HG03060 (cell line): ENCODE results near the gene TRIM22.
"Not testable (repeated sequence)": the region's sequence is repeated elsewhere in the genome, so short reads cannot be mapped to it uniquely, and the experiment has no call there.

Source experiments
- ATAC-seq: cut with Tn5 transposase; IDR thresholded peaks from one replicate; pipeline ENCODE4 v1.9.1; 2021; ENCODE audit warnings: low read depth, moderate number of reproducible peaks; ENCODE audit not compliant: unreplicated experiment

Gene TRIM22

GRCh38 chr11:5689551-5689983 lies at the start of gene TRIM22:
Gene TRIM22 (plus strand): TSS chr11:5689790. CDS start chr11:5696233, 6,443 bp downstream.
- ATAC-seq: peak; percentile 92

- ATAC-seq: no peak
Measured at GRCh38 chr11:5639953-5640352, 49.6 kb upstream of the TRIM22 start.

GRCh38 chr11:5643585-5643984 lies 46.0 kb upstream of the TRIM22 start:
- no peak for ATAC-seq

GRCh38 chr11:5646139-5646538 lies 43.5 kb upstream of the TRIM22 start:
- ATAC-seq: no peak

GRCh38 chr11:5655474-5655873 lies 34.1 kb upstream of the TRIM22 start:
- ATAC-seq: no peak

- ATAC-seq: not testable (repeated sequence)
Measured at GRCh38 chr11:5656956-5657355, 32.6 kb upstream of the TRIM22 start.

GRCh38 chr11:5658318-5658717 lies 31.3 kb upstream of the TRIM22 start:
- ATAC-seq: no peak

- ATAC-seq: no peak
Measured at GRCh38 chr11:5663511-5663910, 26.1 kb upstream of the TRIM22 start.

- ATAC-seq: no peak
Measured at GRCh38 chr11:5665051-5665570, 24.5 kb upstream of the TRIM22 start.

GRCh38 chr11:5665746-5666401 lies 23.7 kb upstream of the TRIM22 start:
- ATAC-seq: no peak

- ATAC-seq: no peak
Measured at GRCh38 chr11:5666402-5666793, 23.2 kb upstream of the TRIM22 start.

GRCh38 chr11:5671831-5672230 lies 17.8 kb upstream of the TRIM22 start:
- no peak for ATAC-seq

GRCh38 chr11:5674391-5674790 lies 15.2 kb upstream of the TRIM22 start:
- no peak for ATAC-seq

GRCh38 chr11:5679811-5680210 lies 9.8 kb upstream of the TRIM22 start:
- ATAC-seq: no peak

- ATAC-seq: not testable (repeated sequence)
Measured at GRCh38 chr11:5682890-5683441, 6.6 kb upstream of the TRIM22 start.

- not testable (repeated sequence) for ATAC-seq
Measured at GRCh38 chr11:5683620-5684019, 6.0 kb upstream of the TRIM22 start.

GRCh38 chr11:5684036-5684645 lies 5.4 kb upstream of the TRIM22 start:
- peak; percentile 6 for ATAC-seq

- ATAC-seq: peak; percentile 32
Measured at GRCh38 chr11:5684646-5685362, 4.8 kb upstream of the TRIM22 start, which contains the start of gene TRIM5. Gene TRIM5 (minus strand): TSS chr11:5685074. CDS start chr11:5680177, 4,897 bp downstream.

- ATAC-seq: no peak
Measured at GRCh38 chr11:5686426-5686825, 3.2 kb upstream of the TRIM22 start.

- ATAC-seq: no peak
Measured at GRCh38 chr11:5688482-5688881, 1.1 kb upstream of the TRIM22 start.

- no peak for ATAC-seq
Measured at GRCh38 chr11:5690216-5690615, 626 bp downstream of the TRIM22 start.
